ENCODE measurements around the gene GNB4.

The GNB4 gene

GRCh38 chr3:179454887-179455286 is 3.6 kb upstream of the GNB4 start:
- no peak for DNase-seq (ENCODE audit: low read depth in 1 of 2, low spot score in 1 of 2)
- TF ChIP-seq JUND (IDR thresholded peaks at IDR 0.05; ENCODE audit: low read depth) = no peak
- in situ Hi-C loops (cut with HindIII; ENCODE audit: low pct_unique_long_range_greater_than_20kb, low sequenced_read_pairs) = no loop called here

- in situ Hi-C loops (cut with HindIII; ENCODE audit: low pct_unique_long_range_greater_than_20kb, low sequenced_read_pairs) = no loop called here
- DNase-seq (ENCODE audit: low read depth in 1 of 2, low spot score in 1 of 2) = no peak
- no peak for TF ChIP-seq JUND (IDR thresholded peaks at IDR 0.05; ENCODE audit: low read depth)
These were observed 2.7 kb upstream of the GNB4 start for GRCh38 chr3:179453967-179454366.

DNA sequence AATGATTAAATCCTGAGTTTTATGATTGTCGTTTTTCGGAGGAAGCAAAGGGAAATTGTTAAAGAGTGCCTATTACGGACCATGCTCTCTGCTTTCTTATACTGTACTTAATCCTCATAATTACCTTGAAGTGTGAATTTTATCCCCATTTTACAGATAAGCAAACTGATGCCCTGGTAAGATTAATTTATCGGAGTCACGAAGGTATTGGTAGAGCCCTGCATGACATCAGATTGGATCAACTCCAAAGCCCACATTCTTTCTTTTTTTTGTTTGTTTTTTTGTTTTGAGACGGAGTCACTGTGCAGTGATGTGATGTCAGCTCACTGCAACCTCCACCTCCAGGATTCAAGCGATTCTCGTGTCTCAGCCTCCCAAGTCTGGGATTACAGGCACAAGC is 1.6 kb upstream of the GNB4 start:
- peak; percentile 57; the same call in 1 of the 2 replicates for TF ChIP-seq JUND (IDR thresholded peaks at IDR 0.05; ENCODE audit: low read depth)
- DNase-seq (ENCODE audit: low read depth in 1 of 2, low spot score in 1 of 2) = peak in 1 of 2 experiments; percentile 62
- in situ Hi-C loops (cut with HindIII; ENCODE audit: low pct_unique_long_range_greater_than_20kb, low sequenced_read_pairs) = no loop called here

- no peak for TF ChIP-seq JUND (IDR thresholded peaks at IDR 0.05; ENCODE audit: low read depth)
These were observed 900 bp upstream of the GNB4 start for GRCh38 chr3:179452176-179452564.

DNA sequence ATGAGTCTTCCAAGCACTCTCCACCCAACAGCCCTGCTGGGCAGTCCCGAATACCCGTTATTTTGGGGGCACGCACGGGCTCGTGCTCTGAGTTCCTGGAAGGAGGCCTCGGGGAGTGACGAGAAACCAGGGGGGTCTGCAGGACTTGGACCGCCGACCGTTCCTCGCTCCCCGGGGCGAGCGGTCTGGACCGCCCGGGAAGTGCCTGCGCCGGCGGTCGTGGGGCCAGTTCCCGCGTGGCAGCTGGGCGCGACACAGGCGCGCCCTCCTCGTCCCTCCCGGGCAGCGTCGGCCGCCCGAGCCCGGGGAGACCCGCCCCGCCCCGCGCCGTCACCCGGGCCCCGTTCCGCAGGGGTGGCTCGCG is 387 bp downstream of the GNB4 start:
- no peak for DNase-seq (ENCODE audit: low read depth in 1 of 2, low spot score in 1 of 2)
- in situ Hi-C loops (cut with HindIII; ENCODE audit: low pct_unique_long_range_greater_than_20kb, low sequenced_read_pairs) = no loop called here
- TF ChIP-seq JUND (IDR thresholded peaks at IDR 0.05; ENCODE audit: low read depth) = no peak

More at GRCh38 chr3:179452176-179452564, 900 bp upstream of the GNB4 start:
- peak; percentile 82 to 88 for DNase-seq (ENCODE audit: low read depth in 1 of 2, low spot score in 1 of 2)
- in situ Hi-C loops (cut with HindIII; ENCODE audit: low pct_unique_long_range_greater_than_20kb, low sequenced_read_pairs) = no loop called here

DNA sequence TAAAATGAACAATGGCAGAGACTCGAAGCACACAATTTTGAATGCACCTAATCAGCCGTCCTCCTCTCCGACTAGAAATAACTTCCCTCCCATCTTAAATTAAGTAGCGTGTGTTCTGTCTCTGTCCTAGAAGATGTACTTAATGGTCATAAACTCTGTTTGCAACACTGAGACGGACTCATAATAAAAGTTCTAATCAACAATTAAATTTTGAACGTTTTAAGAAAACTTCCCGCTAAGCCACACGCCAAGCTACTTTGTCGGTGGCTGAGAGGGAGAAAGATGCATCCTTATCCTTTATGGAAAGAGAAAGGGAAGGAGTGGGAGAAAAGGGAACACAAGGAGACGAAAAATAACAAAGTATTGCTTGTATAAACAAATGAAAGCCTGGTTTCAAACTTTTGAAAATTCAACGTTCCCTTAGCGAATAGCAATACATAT is 989 bp downstream of the GNB4 start:
- in situ Hi-C loops (cut with HindIII; ENCODE audit: low pct_unique_long_range_greater_than_20kb, low sequenced_read_pairs) = no loop called here
- no peak for TF ChIP-seq JUND (IDR thresholded peaks at IDR 0.05; ENCODE audit: low read depth)
- peak in 1 of 2 experiments; percentile 32 for DNase-seq (ENCODE audit: low read depth in 1 of 2, low spot score in 1 of 2)

DNA sequence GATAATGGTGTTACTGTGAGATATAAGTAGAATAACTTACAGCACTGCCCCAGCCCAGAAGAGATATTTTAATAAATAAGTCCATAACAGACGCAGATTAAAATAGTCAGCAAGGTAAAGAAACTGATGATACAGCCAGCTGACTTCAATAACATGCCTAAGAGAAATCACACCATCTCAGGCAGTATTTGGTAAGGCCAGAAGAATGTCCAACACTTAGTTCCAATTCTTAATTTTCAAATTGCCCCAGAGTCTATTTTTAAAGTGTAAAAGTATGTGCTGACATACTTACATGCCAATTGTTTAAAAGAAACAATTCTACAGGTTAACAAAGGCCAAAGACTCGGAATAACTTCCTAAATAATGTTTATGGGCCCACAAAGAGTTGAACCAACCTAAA is 1.6 kb downstream of the GNB4 start:
- DNase-seq (ENCODE audit: low read depth in 1 of 2, low spot score in 1 of 2) = no peak
- in situ Hi-C loops (cut with HindIII; ENCODE audit: low pct_unique_long_range_greater_than_20kb, low sequenced_read_pairs) = no loop called here
- TF ChIP-seq JUND (IDR thresholded peaks at IDR 0.05; ENCODE audit: low read depth) = no peak

GRCh38 chr3:179447251-179447650 is 4.0 kb downstream of the GNB4 start:
- no peak for TF ChIP-seq JUND (IDR thresholded peaks at IDR 0.05; ENCODE audit: low read depth)
- DNase-seq (ENCODE audit: low read depth in 1 of 2, low spot score in 1 of 2) = no peak
- in situ Hi-C loops (cut with HindIII; ENCODE audit: low pct_unique_long_range_greater_than_20kb, low sequenced_read_pairs) = no loop called here

GRCh38 chr3:179446501-179446900 is 4.8 kb downstream of the GNB4 start:
- no peak for TF ChIP-seq JUND (IDR thresholded peaks at IDR 0.05; ENCODE audit: low read depth)
- peak in 1 of 2 experiments; percentile 75 for DNase-seq (ENCODE audit: low read depth in 1 of 2, low spot score in 1 of 2)
- in situ Hi-C loops (cut with HindIII; ENCODE audit: low pct_unique_long_range_greater_than_20kb, low sequenced_read_pairs) = no loop called here

- no peak for DNase-seq (ENCODE audit: low read depth in 1 of 2, low spot score in 1 of 2)
These were observed 12.4 kb downstream of the GNB4 start for GRCh38 chr3:179438841-179439240.

DNA sequence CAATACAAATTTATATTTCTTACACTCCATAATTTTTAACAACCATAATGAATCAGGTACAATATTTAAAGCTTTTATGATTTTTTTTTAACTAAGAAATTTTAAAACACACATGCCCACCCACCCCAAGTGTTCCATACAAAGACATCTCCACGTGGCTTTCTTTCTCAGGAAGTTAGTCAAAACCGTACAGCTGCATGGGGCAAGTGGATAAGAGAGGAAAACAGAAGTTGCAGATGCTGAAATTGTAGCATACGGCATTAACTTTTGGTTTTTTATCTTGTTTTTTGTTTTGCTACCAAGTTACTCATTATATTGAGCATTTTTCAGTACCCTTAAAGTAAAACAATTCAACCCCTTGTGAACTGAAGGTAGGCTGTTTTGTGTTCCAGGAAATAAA is 14.8 kb downstream of the GNB4 start:
- in situ Hi-C loops (cut with HindIII; ENCODE audit: low pct_unique_long_range_greater_than_20kb, low sequenced_read_pairs) = no loop called here
- no peak for TF ChIP-seq JUND (IDR thresholded peaks at IDR 0.05; ENCODE audit: low read depth)
- no peak for DNase-seq (ENCODE audit: low read depth in 1 of 2, low spot score in 1 of 2)

More at GRCh38 chr3:179438841-179439240, 12.4 kb downstream of the GNB4 start:
- no peak for TF ChIP-seq JUND (IDR thresholded peaks at IDR 0.05; ENCODE audit: low read depth)
- in situ Hi-C loops (cut with HindIII; ENCODE audit: low pct_unique_long_range_greater_than_20kb, low sequenced_read_pairs) = no loop called here

- in situ Hi-C loops (cut with HindIII; ENCODE audit: low pct_unique_long_range_greater_than_20kb, low sequenced_read_pairs) = no loop called here
- TF ChIP-seq JUND (IDR thresholded peaks at IDR 0.05; ENCODE audit: low read depth) = no peak
- DNase-seq (ENCODE audit: low read depth in 1 of 2, low spot score in 1 of 2) = no peak
These were observed 18.8 kb downstream of the GNB4 start for GRCh38 chr3:179432451-179432850.

GRCh38 chr3:179432021-179432420 is 19.2 kb downstream of the GNB4 start:
- in situ Hi-C loops (cut with HindIII; ENCODE audit: low pct_unique_long_range_greater_than_20kb, low sequenced_read_pairs) = no loop called here
- no peak for TF ChIP-seq JUND (IDR thresholded peaks at IDR 0.05; ENCODE audit: low read depth)

GRCh38 chr3:179430277-179430870 is 20.9 kb downstream of the GNB4 start:
- no peak for TF ChIP-seq JUND (IDR thresholded peaks at IDR 0.05; ENCODE audit: low read depth)
- no peak for DNase-seq (ENCODE audit: low read depth in 1 of 2, low spot score in 1 of 2)

More at GRCh38 chr3:179432021-179432420, 19.2 kb downstream of the GNB4 start:
- no peak for DNase-seq (ENCODE audit: low read depth in 1 of 2, low spot score in 1 of 2)

More at GRCh38 chr3:179430277-179430870, 20.9 kb downstream of the GNB4 start:
- in situ Hi-C loops (cut with HindIII; ENCODE audit: low pct_unique_long_range_greater_than_20kb, low sequenced_read_pairs) = no loop called here

Measured in T47D (cell line).